PC-9 (cell line): ENCODE measurements around the gene LCE2C.

ENCODE experiments used
- CTCF ChIP-seq: fragments of 200-600 bp; sonication (generic); conservative IDR thresholded peaks from 2 replicates; pipeline ENCODE4 v1.6.1; 2017; ENCODE audit warnings: mixed run types, antibody characterized with exemption, mild to moderate bottlenecking, moderate library complexity
- EZH2 ChIP-seq: fragments of 200-600 bp; sonication (generic); IDR thresholded peaks from 2 replicates; pipeline ENCODE4 v1.8.0; 2017; ENCODE audit warnings: antibody characterized with exemption, low read depth

DNA sequence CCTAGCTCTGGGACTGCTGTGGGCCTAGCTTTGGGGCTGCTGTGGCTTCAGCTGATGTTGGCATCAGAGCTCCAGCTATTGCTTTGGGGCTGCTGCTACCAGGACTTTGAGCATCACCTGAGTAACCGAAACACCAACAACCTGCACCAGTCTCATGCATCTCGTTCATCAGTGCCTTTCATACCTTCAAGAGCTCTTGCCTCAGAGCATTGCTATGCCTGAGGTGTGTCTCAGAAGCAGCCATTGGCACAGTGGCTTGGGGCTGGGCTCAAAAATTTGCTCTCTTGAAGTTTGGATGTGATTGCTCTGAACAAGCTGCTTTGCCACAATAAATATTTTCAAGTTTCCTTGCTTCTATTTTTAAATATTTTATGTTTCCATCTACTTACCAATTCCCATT lies 18.6 kb upstream of the LCE2C start:
- TF ChIP-seq CTCF (no peak), EZH2 (no peak)
